ENCODE measurements around the gene TAPBPL. TPM values are rescaled to one million over a fixed set of nuclear protein-coding genes. Genes with fewer than 3 reads are reported as not detected.
"Not testable (repeated sequence)": the region's sequence is repeated elsewhere in the genome, so short reads cannot be mapped to it uniquely, and the experiment has no call there.

TAPBPL gene
- total RNA-seq, 1 experiment from 2014 or later, result 9.4 TPM

GRCh38 chr12:6490673-6491072, 38.8 kb downstream of the TAPBPL start:
- not testable (repeated sequence) for DNase-seq (ENCODE audit: low read depth)

GRCh38 chr12:6492838-6493496, 41.1 kb downstream of the TAPBPL start, which contains the start of gene MRPL51:
TSS of gene MRPL51 (minus strand) at chr12:6493262. CDS start at chr12:6493136, 126 bp downstream.
- peak; percentile 90 for DNase-seq (ENCODE audit: low read depth)

- DNase-seq (ENCODE audit: low read depth), result peak; percentile 96
These were observed 41.8 kb downstream of the TAPBPL start, which contains the start of gene NCAPD2 for GRCh38 chr12:6493497-6494257. TSS of gene NCAPD2 (plus strand) at chr12:6494102. CDS start at chr12:6495099, 997 bp downstream.

GRCh38 chr12:6494258-6494743, 42.5 kb downstream of the TAPBPL start:
- peak; percentile 40 for DNase-seq (ENCODE audit: low read depth)

GRCh38 chr12:6494968-6495367, 43.1 kb downstream of the TAPBPL start:
- DNase-seq (ENCODE audit: low read depth), result peak; percentile 51

- DNase-seq (ENCODE audit: low read depth), result not testable (repeated sequence)
These were observed 45.4 kb downstream of the TAPBPL start for GRCh38 chr12:6497291-6497690.

GRCh38 chr12:6500466-6500865, 48.6 kb downstream of the TAPBPL start:
- no peak for DNase-seq (ENCODE audit: low read depth)

GRCh38 chr12:6507102-6507998, 55.5 kb downstream of the TAPBPL start:
- DNase-seq (ENCODE audit: low read depth), result peak; percentile 6

GRCh38 chr12:6508087-6508486, 56.2 kb downstream of the TAPBPL start:
- no peak for DNase-seq (ENCODE audit: low read depth)

Other genes with a start within 250 kb of the TAPBPL start
- gene PLEKHG6, start 141.4 kb upstream of the TAPBPL start, total RNA-seq (2014; rRNA removed), result not detected in 2 replicates
- 177 and 233 TPM in 2 replicates for gene TNFRSF1A, start 110.0 kb upstream of the TAPBPL start, total RNA-seq (2014; rRNA removed)
- 0.32 and 0.69 TPM in 2 replicates for gene SCNN1A, start 76.5 kb upstream of the TAPBPL start, total RNA-seq (2014; rRNA removed)
- 152 and 184 TPM in 2 replicates for gene LTBR, start 67.9 kb upstream of the TAPBPL start, total RNA-seq (2014; rRNA removed)
- 0.17 and 0.19 TPM in 2 replicates for gene CD27, start 7.1 kb upstream of the TAPBPL start, total RNA-seq (2014; rRNA removed)
- gene VAMP1, start 18.6 kb downstream of the TAPBPL start, total RNA-seq (2014; rRNA removed), result 8.0 and 12.9 TPM in 2 replicates
- gene MRPL51, start 41.2 kb downstream of the TAPBPL start, total RNA-seq (2014; rRNA removed), result 113 and 124 TPM in 2 replicates
- 93.5 and 112 TPM in 2 replicates for gene NCAPD2, start 42.1 kb downstream of the TAPBPL start, total RNA-seq (2014; rRNA removed)
- 10,802 and 11,796 TPM in 2 replicates for gene GAPDH, start 82.5 kb downstream of the TAPBPL start, total RNA-seq (2014; rRNA removed)
- gene IFFO1, start 104.0 kb downstream of the TAPBPL start, total RNA-seq (2014; rRNA removed), result 105 and 121 TPM in 2 replicates
- gene NOP2, start 116.2 kb downstream of the TAPBPL start, total RNA-seq (2014; rRNA removed), result 88.9 and 101 TPM in 2 replicates
- gene CHD4, start 155.3 kb downstream of the TAPBPL start, total RNA-seq (2014; rRNA removed), result 200 and 240 TPM in 2 replicates
- not detected in 2 replicates for gene LPAR5, start 183.9 kb downstream of the TAPBPL start, total RNA-seq (2014; rRNA removed)
- 0.32 TPM in 1 of 2 replicates, not detected in the other for gene ACRBP, start 195.4 kb downstream of the TAPBPL start, total RNA-seq (2014; rRNA removed)
- 26.3 and 40.8 TPM in 2 replicates for gene ING4, start 211.1 kb downstream of the TAPBPL start, total RNA-seq (2014; rRNA removed)
- 28.4 and 30.8 TPM in 2 replicates for gene ZNF384, start 237.3 kb downstream of the TAPBPL start, total RNA-seq (2014; rRNA removed)
- gene PIANP, start 248.8 kb downstream of the TAPBPL start, total RNA-seq (2014; rRNA removed), result 0.34 TPM in 1 of 2 replicates, not detected in the other